Measurements from ENCODE around the gene DCUN1D4.
"Not testable (repeated sequence)": the region's sequence is repeated elsewhere in the genome, so short reads cannot be mapped to it uniquely, and the experiment has no call there.

The DCUN1D4 gene

GRCh38 chr4:51893402-51893801 lies 50.4 kb downstream of the DCUN1D4 start:
- not testable (repeated sequence) for DNase-seq (ENCODE audit: low read depth in 2 of 2)

- DNase-seq (ENCODE audit: low read depth in 2 of 2), result no peak
Measured at GRCh38 chr4:51894059-51894645, 51.2 kb downstream of the DCUN1D4 start.

- no peak for DNase-seq (ENCODE audit: low read depth in 2 of 2)
Measured at GRCh38 chr4:51895158-51895557, 52.2 kb downstream of the DCUN1D4 start.

GRCh38 chr4:51895816-51896408 lies 53.0 kb downstream of the DCUN1D4 start:
- DNase-seq (ENCODE audit: low read depth in 2 of 2), result peak; percentile 15

GRCh38 chr4:51901363-51901762 lies 58.4 kb downstream of the DCUN1D4 start:
- DNase-seq (ENCODE audit: low read depth in 2 of 2), result no peak

- DNase-seq (ENCODE audit: low read depth in 2 of 2), result no peak
Measured at GRCh38 chr4:51906167-51906958, 63.4 kb downstream of the DCUN1D4 start.

GRCh38 chr4:51907006-51907669 lies 64.2 kb downstream of the DCUN1D4 start:
- DNase-seq (ENCODE audit: low read depth in 2 of 2), result no peak

GRCh38 chr4:51909236-51909703 lies 66.3 kb downstream of the DCUN1D4 start:
- no peak for DNase-seq (ENCODE audit: low read depth in 2 of 2)

- no peak for DNase-seq (ENCODE audit: low read depth in 2 of 2)
Measured at GRCh38 chr4:51918251-51918650, 75.3 kb downstream of the DCUN1D4 start.

GRCh38 chr4:51923343-51923742 lies 80.4 kb downstream of the DCUN1D4 start:
- DNase-seq (ENCODE audit: low read depth in 2 of 2), result no peak

- no peak for DNase-seq (ENCODE audit: low read depth in 2 of 2)
Measured at GRCh38 chr4:51925307-51925706, 82.4 kb downstream of the DCUN1D4 start.

GRCh38 chr4:51930557-51930956 lies 87.6 kb downstream of the DCUN1D4 start:
- DNase-seq (ENCODE audit: low read depth in 2 of 2), result no peak

- DNase-seq (ENCODE audit: low read depth in 2 of 2), result no peak
Measured at GRCh38 chr4:51931461-51931860, 88.5 kb downstream of the DCUN1D4 start.

GRCh38 chr4:51932261-51932660 lies 89.3 kb downstream of the DCUN1D4 start:
- no peak for DNase-seq (ENCODE audit: low read depth in 2 of 2)

GRCh38 chr4:51932684-51933083 lies 89.7 kb downstream of the DCUN1D4 start:
- no peak for DNase-seq (ENCODE audit: low read depth in 2 of 2)

- DNase-seq (ENCODE audit: low read depth in 2 of 2), result not testable (repeated sequence)
Measured at GRCh38 chr4:51940460-51940859, 97.5 kb downstream of the DCUN1D4 start.

- DNase-seq (ENCODE audit: low read depth in 2 of 2), result no peak
Measured at GRCh38 chr4:51942108-51942832, 99.3 kb downstream of the DCUN1D4 start.

- DNase-seq (ENCODE audit: low read depth in 2 of 2), result no peak
Measured at GRCh38 chr4:51942833-51943215, 99.9 kb downstream of the DCUN1D4 start.

GRCh38 chr4:51943221-51943620 lies 100.3 kb downstream of the DCUN1D4 start:
- DNase-seq (ENCODE audit: low read depth in 2 of 2), result no peak

GRCh38 chr4:51958199-51958968 lies 115.4 kb downstream of the DCUN1D4 start:
- no peak for DNase-seq (ENCODE audit: low read depth in 2 of 2)

GRCh38 chr4:51960486-51960885 lies 117.5 kb downstream of the DCUN1D4 start:
- DNase-seq (ENCODE audit: low read depth in 2 of 2), result no peak
